Measurements from ENCODE around the gene FAM3D.
A peak's percentile ranks its signal among the peaks of the same experiment; 100 is the strongest.

Gene FAM3D

GRCh38 chr3:58693940-58694850 is 27.6 kb upstream of the FAM3D start:
- no peaks in the 10 kb centered on the region for H3K27me3 Mint-ChIP-seq (ENCODE audit: low read depth)
- H3K4me3 Mint-ChIP-seq, result no peak overlapping the region
- peaks cover 32% of the 10 kb centered on the region for H3K9me3 Mint-ChIP-seq
- H3K27ac Mint-ChIP-seq, result no peak overlapping the region
- peaks cover 7% of the 10 kb centered on the region for H3K36me3 Mint-ChIP-seq (ENCODE audit: low read depth)
- TF ChIP-seq, protein P1, sequence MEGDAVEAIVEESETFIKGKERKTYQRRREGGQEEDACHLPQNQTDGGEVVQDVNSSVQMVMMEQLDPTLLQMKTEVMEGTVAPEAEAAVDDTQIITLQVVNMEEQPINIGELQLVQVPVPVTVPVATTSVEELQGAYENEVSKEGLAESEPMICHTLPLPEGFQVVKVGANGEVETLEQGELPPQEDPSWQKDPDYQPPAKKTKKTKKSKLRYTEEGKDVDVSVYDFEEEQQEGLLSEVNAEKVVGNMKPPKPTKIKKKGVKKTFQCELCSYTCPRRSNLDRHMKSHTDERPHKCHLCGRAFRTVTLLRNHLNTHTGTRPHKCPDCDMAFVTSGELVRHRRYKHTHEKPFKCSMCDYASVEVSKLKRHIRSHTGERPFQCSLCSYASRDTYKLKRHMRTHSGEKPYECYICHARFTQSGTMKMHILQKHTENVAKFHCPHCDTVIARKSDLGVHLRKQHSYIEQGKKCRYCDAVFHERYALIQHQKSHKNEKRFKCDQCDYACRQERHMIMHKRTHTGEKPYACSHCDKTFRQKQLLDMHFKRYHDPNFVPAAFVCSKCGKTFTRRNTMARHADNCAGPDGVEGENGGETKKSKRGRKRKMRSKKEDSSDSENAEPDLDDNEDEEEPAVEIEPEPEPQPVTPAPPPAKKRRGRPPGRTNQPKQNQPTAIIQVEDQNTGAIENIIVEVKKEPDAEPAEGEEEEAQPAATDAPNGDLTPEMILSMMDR (IDR thresholded peaks at IDR 0.05; ENCODE audit: unreplicated experiment in 3 of 3), result no peak
- H3K4me1 Mint-ChIP-seq, result peaks cover 15% of the 10 kb centered on the region

- Mint-ChIP-seq H3K4me1 (peaks cover 25% of the 10 kb centered on the region), H3K27me3 (ENCODE audit: low read depth) (no peaks in the 10 kb centered on the region), H3K27ac (no peak overlapping the region), H3K36me3 (ENCODE audit: low read depth) (peaks cover 7% of the 10 kb centered on the region), H3K9me3 (peaks cover 40% of the 10 kb centered on the region), H3K4me3 (no peak overlapping the region)
- TF ChIP-seq, protein P1 (IDR thresholded peaks at IDR 0.05; ENCODE audit: unreplicated experiment in 3 of 3), result no peak
Observed at GRCh38 chr3:58692484-58692883, 25.9 kb upstream of the FAM3D start.

DNA sequence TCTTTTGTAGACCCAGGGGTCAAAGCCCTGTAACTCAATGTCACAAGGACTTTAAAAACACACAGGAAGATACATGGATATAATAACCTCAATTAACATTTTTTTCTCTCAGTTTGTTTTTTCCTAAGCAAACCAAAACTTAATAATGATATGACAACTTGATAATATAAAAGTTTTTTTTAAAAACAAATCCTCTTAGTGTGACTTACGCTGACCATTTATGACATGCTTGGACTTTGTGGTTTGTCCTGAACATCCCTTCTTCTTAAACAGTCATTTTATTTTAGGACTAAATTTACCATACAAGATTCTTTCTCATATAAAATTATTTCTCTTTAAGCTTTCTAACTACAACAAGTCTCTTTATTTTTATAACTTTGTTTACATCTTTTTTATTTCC is 25.4 kb upstream of the FAM3D start:
- Mint-ChIP-seq H3K27me3 (ENCODE audit: low read depth) (no peaks in the 10 kb centered on the region), H3K9me3 (peaks cover 40% of the 10 kb centered on the region), H3K27ac (no peak overlapping the region), H3K36me3 (ENCODE audit: low read depth) (peaks cover 7% of the 10 kb centered on the region), H3K4me3 (no peak overlapping the region), H3K4me1 (peaks cover 25% of the 10 kb centered on the region)
- TF ChIP-seq, protein P1 (IDR thresholded peaks at IDR 0.05; ENCODE audit: unreplicated experiment in 3 of 3), result no peak

DNA sequence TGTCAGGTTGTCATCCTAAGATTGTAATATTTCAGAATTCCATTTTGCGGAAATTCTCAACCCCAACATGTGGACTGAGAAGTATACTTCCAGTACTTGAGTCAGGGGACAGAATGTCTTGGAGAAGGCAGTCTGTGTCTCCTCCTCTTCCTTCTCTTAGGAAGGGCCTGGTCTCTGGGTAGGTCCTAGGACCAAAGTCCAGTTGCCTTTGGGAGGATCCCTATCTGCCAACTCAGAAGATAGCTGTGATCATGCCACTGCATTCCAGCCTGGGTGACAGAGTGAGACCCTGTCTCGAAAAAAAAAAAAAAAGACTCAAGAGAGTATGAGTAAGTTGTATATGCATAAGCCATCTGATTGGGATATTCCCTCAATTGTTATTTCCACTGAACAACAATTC is 23.9 kb upstream of the FAM3D start:
- Mint-ChIP-seq H3K4me3 (no peak overlapping the region), H3K9me3 (peaks cover 45% of the 10 kb centered on the region)

GRCh38 chr3:58688574-58688973 is 22.0 kb upstream of the FAM3D start:
- Mint-ChIP-seq H3K4me3 (peak overlapping the region in 1 of 3 experiments; percentile 31), H3K27ac (peak overlapping the region in 2 of 3 experiments; percentile 52 to 69), H3K9me3 (peaks cover 45% of the 10 kb centered on the region), H3K4me1 (peaks cover 16% of the 10 kb centered on the region), H3K36me3 (ENCODE audit: low read depth) (peaks cover 7% of the 10 kb centered on the region), H3K27me3 (ENCODE audit: low read depth) (no peaks in the 10 kb centered on the region)
- TF ChIP-seq, protein P1 (IDR thresholded peaks at IDR 0.05; ENCODE audit: unreplicated experiment in 3 of 3), result no peak

More for the DNA sequence above, 23.9 kb upstream of the FAM3D start:
- Mint-ChIP-seq H3K27ac (no peak overlapping the region), H3K36me3 (ENCODE audit: low read depth) (peaks cover 7% of the 10 kb centered on the region), H3K27me3 (ENCODE audit: low read depth) (no peaks in the 10 kb centered on the region), H3K4me1 (peaks cover 16% of the 10 kb centered on the region)
- TF ChIP-seq, protein P1 (IDR thresholded peaks at IDR 0.05; ENCODE audit: unreplicated experiment in 3 of 3), result no peak
